Fibroblast of mammary gland (primary cell): ENCODE data around the gene GHR.
A peak's percentile ranks its signal among the peaks of the same experiment; 100 is the strongest.

Source experiments
- DNase-seq: peaks from one replicate; pipeline ENCODE4 v3.0.0-alpha.2; 2010; ENCODE audit warnings: low read depth
- H3K4me3 ChIP-seq: 2 replicates; pipeline ENCODE4 v1.5.1; 2011; ENCODE audit warnings: low read depth, mild to moderate bottlenecking, low read length, moderate library complexity; ENCODE audit not compliant: control insufficient read depth
- TF ChIP-seq, protein P1 (sequence below): conservative IDR thresholded peaks from 2 replicates; pipeline ENCODE4 v1.5.1; 2011; ENCODE audit warnings: low read depth, low read length, inconsistent platforms; ENCODE audit not compliant: control insufficient read depth, insufficient read depth

The GHR gene

DNA sequence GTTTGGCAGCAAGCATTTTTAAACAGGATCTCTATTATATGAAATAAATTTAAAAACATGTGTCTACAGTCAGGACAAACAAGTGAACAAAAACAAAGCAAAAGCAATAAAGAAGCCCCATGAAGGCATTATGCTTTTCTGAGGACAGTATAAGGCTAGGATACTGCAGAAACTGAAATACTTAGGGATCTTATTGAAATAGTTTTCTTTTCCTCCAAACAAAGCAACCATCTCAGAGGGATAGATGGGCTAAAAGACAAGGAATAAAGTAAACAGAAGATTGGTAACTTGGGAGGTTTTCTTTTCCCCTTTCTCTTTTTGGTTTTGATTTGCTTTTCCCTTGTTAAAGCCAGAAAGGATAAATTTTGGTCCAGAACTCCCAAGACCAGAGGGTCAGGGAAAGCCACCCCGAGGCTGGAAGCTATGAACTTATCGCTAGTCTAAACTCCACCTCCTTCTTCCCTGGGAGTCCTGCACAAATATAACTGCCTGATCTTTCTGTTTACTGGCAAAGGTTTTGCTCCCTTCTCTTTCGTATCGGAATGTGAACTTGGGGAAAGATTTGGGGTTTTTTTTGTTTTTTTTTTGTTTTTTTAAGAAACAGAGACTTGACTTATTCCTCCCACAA lies 164.0 kb downstream of the GHR start:
- no peak overlapping the region for H3K4me3 ChIP-seq
- DNase-seq = no peak
- TF ChIP-seq, protein P1, sequence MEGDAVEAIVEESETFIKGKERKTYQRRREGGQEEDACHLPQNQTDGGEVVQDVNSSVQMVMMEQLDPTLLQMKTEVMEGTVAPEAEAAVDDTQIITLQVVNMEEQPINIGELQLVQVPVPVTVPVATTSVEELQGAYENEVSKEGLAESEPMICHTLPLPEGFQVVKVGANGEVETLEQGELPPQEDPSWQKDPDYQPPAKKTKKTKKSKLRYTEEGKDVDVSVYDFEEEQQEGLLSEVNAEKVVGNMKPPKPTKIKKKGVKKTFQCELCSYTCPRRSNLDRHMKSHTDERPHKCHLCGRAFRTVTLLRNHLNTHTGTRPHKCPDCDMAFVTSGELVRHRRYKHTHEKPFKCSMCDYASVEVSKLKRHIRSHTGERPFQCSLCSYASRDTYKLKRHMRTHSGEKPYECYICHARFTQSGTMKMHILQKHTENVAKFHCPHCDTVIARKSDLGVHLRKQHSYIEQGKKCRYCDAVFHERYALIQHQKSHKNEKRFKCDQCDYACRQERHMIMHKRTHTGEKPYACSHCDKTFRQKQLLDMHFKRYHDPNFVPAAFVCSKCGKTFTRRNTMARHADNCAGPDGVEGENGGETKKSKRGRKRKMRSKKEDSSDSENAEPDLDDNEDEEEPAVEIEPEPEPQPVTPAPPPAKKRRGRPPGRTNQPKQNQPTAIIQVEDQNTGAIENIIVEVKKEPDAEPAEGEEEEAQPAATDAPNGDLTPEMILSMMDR = no peak

DNA sequence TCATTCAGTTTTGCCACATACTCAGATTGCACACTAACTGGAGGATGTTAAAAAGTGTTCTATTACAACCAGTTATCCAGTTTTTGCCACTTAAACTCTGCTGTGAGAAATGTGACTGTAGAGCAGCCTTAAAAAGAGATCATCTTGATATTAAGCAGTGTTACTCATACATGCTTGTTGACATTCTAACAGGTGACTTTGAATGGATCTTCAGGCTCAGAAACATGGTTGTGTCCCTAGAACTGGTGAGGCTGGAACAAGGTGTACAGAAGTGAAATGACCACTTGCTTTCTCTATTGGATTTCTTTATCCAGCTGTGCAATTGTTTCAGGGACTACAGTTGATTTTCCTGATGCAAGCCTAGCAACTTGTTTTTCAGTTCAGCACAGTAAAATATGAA lies 167.3 kb downstream of the GHR start:
- DNase-seq = no peak
- TF ChIP-seq, protein P1 = no peak
- no peak overlapping the region for H3K4me3 ChIP-seq

DNA sequence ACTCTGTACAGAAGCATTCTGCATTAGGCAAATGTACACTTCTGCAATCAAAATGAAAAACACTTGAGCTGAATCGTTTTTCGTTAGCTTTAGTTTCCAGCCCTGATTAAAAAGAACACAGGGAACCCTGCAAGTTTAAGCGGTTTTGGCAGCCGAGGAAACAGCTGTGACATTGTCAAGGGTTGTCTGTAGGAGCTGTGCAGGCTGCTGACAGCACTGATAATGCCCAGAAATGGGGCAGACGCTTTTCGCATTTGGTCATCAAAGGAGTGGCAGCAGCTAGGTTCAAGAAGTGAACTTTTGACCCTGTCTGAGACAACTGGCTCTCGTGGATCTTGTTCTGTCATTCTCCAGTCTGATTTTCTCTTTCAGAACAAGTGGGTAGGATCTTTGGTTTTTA lies 167.8 kb downstream of the GHR start:
- TF ChIP-seq, protein P1 = no peak
- peak; percentile 45 for DNase-seq
- no peak overlapping the region for H3K4me3 ChIP-seq

DNA sequence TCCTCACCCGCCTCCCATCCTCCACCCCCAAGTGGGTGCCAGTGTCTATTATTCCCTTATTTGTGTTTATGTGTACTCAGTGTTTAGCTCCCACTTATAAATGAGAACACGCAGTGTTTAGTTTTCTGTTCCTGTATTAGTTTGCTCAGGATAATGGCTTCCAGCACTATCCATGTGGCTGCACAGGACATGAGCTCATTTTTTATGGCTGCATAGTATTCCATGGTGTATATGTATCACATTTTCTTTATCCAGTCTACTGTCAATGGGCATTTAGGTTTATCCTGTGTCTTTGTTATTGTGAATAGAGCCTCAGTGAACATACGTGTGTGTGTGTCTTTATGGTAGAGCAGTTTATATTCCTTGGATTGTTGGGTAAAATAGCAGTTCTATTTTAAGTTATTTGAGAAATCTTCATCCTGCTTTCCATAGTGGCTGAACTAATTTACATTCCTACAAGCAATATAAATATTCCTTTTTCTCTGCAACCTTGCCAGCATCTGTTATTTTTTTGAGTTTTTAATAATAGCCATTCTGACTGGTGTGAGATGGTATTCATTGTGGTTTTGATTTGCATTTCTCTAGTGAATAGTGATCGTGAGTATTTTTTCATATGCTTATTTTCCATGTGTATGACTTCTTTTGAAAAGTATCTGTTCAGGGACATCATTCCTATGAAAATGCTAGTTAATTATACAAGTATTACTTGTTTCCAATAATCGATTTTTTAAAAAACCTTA lies 169.3 kb downstream of the GHR start:
- DNase-seq = no peak
- H3K4me3 ChIP-seq = no peak overlapping the region
- TF ChIP-seq, protein P1 = no peak

DNA sequence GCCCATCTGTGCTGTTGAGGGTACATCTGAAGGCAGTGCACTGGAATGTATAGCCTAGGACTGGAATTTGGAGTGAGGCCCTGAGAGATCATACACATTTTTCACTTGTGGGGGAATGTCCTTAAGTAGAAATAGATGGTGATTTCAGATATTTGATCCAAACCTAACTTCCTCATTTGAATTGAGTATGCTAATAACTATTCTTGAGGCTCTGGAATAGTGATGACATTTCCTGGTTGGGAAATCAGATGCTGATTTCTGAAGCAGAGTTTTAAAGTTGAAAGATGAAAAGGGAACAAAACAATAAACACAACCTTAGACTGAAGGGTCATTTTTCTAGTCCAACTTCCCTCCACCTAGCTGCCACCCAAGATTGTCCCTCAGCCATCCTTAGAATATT lies 170.4 kb downstream of the GHR start:
- DNase-seq = no peak
- H3K4me3 ChIP-seq = no peak overlapping the region
- TF ChIP-seq, protein P1 = no peak

DNA sequence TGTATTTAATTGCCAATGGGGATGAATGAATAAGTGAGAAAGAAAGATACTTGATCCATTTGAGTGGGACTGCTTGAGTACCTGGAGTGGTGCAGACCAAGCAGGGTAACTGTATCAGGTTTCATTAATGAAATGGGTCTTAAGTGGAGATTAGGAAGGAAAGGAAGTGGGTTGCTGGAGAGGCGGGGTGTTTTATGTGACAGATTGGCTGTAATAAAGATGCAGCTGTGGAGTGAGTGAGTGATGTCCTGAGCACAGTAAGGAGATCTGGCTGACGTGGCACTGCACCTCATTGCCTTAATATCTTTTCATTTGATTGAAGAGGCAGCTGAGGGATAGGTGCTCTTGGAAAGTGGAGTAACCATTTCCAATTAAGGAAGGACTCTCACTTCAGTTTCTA lies 172.4 kb downstream of the GHR start:
- H3K4me3 ChIP-seq = no peak overlapping the region
- TF ChIP-seq, protein P1 = no peak
- no peak for DNase-seq

DNA sequence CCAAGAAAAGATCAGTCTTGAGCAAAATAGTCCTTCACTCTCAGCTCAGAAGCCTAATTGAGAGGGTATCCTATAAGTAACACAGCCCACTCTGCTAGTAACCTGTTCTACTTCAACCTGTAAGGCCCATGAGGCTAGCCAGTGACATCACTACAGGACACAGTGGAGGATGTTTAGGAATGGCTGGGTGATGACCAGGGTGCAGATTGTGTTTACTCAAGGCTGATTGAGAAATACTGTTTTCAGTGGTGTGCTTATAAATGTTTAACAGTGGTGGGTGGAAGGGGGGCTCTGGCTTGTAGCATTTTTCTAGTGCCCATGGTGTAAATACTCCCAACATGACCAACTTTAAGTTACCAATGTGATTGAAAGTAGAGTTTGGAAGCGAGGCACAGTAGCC lies 173.6 kb downstream of the GHR start:
- TF ChIP-seq, protein P1 = no peak
- no peak for DNase-seq
- no peak overlapping the region for H3K4me3 ChIP-seq
